HG02852 (cell line): ENCODE results near the gene SNCAIP.
"Not testable (repeated sequence)": the region's sequence is repeated elsewhere in the genome, so short reads cannot be mapped to it uniquely, and the experiment has no call there.

Experiments
- ATAC-seq: cut with Tn5 transposase; IDR thresholded peaks from one replicate; pipeline ENCODE4 v1.9.1; 2021; ENCODE audit warnings: mild to moderate bottlenecking, moderate library complexity; ENCODE audit not compliant: unreplicated experiment

SNCAIP gene

GRCh38 chr5:122457178-122457826 is 145.3 kb downstream of the SNCAIP start:
- ATAC-seq: no peak

GRCh38 chr5:122458278-122458872 is 146.3 kb downstream of the SNCAIP start:
- peak; percentile 75 for ATAC-seq

GRCh38 chr5:122462486-122462885 is 150.4 kb downstream of the SNCAIP start:
- ATAC-seq: no peak

- peak; percentile 70 for ATAC-seq
These were observed 151.2 kb downstream of the SNCAIP start for GRCh38 chr5:122463221-122463620.

GRCh38 chr5:122464191-122464590 is 152.2 kb downstream of the SNCAIP start:
- no peak for ATAC-seq

- ATAC-seq: no peak
These were observed 153.1 kb downstream of the SNCAIP start for GRCh38 chr5:122465031-122465577.

- no peak for ATAC-seq
These were observed 154.0 kb downstream of the SNCAIP start for GRCh38 chr5:122465994-122466393.

- no peak for ATAC-seq
These were observed 156.5 kb downstream of the SNCAIP start for GRCh38 chr5:122468351-122469116.

GRCh38 chr5:122469384-122469919 is 157.4 kb downstream of the SNCAIP start:
- no peak for ATAC-seq

- ATAC-seq: no peak
These were observed 158.3 kb downstream of the SNCAIP start for GRCh38 chr5:122470365-122470764.

- ATAC-seq: no peak
These were observed 159.2 kb downstream of the SNCAIP start for GRCh38 chr5:122471031-122471751.

GRCh38 chr5:122471752-122472061 is 159.7 kb downstream of the SNCAIP start:
- ATAC-seq: no peak

- no peak for ATAC-seq
These were observed 161.3 kb downstream of the SNCAIP start for GRCh38 chr5:122473138-122473843.

- no peak for ATAC-seq
These were observed 161.9 kb downstream of the SNCAIP start for GRCh38 chr5:122473941-122474340.

GRCh38 chr5:122478741-122479442 is 166.9 kb downstream of the SNCAIP start:
- ATAC-seq: no peak

- no peak for ATAC-seq
These were observed 168.1 kb downstream of the SNCAIP start for GRCh38 chr5:122480146-122480545.

GRCh38 chr5:122484103-122484502 is 172.1 kb downstream of the SNCAIP start:
- no peak for ATAC-seq

- ATAC-seq: no peak
These were observed 173.2 kb downstream of the SNCAIP start for GRCh38 chr5:122485226-122485625.

- ATAC-seq: not testable (repeated sequence)
These were observed 174.6 kb downstream of the SNCAIP start for GRCh38 chr5:122486616-122487015.

- ATAC-seq: no peak
These were observed 178.7 kb downstream of the SNCAIP start for GRCh38 chr5:122490718-122491117.
